T follicular helper cell (primary cell): ENCODE results near the gene STARD13.

Source experiments
- DNase-seq: peaks from one replicate; pipeline ENCODE4 v3.0.0-alpha.2; 2020; ENCODE audit warnings: low read depth

The STARD13 gene

GRCh38 chr13:33083054-33083453 is 202.5 kb downstream of the STARD13 start:
- DNase-seq, result no peak

GRCh38 chr13:33081666-33082065 is 203.9 kb downstream of the STARD13 start:
- DNase-seq, result no peak

DNA sequence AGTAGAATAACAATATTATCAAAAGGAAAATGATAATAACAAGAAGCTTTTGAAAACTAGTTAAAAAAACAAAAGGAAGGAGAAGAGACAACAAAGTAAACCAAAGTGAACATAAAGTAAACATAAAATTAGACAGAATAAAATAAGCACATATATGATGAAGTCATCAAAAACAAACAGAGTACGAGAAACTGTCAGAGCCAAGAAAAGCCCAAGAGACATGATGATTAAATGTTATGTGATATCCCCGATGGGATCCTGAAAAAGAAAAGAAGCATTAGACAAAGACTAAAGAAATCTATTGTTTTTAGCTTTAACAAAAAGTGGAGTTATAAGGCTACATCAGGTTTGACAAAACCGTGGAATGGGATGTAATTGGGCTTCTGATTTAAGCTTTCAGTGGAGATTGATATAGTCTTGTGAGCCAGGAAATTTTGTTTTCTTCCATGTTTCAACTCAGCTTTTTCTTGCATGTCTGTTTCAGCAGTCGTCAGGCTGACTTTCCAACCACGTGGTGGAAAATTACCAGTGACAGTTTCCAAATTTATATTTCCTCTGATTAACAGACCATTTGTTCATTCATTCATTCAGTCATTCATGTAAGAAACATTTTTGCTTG is 204.5 kb downstream of the STARD13 start:
- DNase-seq, result no peak

GRCh38 chr13:33079960-33080359 is 205.6 kb downstream of the STARD13 start:
- DNase-seq, result no peak

GRCh38 chr13:33078263-33078662 is 207.3 kb downstream of the STARD13 start:
- no peak for DNase-seq

DNA sequence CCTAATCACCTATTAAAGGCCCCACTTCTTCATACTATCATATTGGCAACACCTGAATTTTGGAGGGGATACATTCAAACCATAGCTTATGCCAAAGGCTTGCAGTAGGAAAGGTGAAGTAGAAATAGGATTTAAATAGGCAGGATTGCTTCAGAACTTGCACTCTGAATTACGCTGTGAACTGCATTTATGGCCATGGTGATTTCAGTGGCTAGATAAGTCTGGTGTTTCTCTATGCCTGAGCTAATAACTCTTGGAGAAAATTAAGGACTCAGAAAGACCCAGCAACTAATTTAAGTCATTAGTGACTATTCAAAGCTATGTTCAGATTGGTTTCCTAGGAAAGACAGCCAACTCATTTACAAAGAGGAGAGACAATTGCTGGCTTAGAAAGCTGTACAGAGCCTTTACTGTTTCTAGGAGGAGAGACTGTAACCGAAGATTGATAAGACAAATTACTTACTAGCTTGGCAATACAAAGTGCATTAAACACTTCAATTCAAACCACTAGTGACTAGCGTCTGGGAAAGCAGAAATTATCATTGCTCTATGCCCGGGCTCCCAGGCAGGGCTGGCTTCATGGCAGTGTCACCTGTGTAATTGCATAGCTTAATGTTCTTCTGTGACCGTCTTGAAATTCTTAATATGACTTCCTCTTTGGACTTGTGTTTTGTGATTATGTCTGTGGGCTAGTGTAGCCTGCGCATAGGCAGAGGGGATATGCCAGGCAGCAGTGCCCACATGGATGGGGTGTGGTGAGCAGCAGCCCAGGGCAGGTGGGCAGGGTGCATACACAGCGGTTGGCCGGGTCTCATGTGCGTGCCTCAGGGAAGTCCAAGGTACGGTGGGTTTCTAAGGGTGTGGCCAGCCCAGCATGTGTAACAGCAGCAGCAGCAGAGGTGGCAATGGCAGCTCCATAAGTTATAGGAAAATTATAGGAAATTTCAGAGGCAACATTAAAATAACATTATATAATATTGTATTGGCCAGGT is 209.3 kb downstream of the STARD13 start:
- no peak for DNase-seq

DNA sequence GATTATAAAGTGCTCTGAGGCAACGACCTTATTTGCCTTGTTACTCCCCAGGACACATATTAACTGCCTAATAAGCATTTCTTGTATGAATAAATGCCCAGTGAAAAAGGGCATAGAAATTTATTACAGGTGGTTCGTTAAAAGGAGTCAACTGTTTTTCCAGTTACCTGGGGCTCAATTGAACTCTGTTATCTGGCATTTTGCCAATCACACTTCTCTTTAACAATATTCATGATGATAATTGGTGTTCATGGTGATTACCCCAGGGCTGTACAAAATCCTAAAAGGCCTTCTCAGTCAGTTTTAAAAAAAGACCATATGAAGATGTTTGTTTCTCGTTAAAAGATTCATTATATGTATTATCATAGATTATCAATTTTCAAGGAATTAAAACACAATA is 212.2 kb downstream of the STARD13 start:
- DNase-seq, result no peak

DNA sequence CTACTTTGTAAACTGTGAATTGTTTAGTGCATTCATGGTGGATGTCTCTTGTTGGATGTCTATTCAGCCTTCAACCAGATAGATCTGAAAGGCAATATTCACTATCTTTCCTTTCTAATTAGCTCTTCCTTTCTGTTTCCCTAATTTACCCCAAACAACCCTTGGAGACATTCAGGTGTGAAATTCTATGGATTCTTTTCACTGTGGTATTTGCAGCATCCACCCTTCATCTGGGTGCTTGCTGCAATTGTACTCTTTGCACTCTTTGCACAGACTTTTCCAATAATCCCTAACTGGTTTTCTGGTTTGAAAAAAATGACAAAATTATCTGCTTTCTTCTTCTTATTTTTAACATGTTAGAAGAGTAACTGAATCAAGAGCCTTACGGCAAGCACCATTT is 212.8 kb downstream of the STARD13 start:
- DNase-seq, result no peak

DNA sequence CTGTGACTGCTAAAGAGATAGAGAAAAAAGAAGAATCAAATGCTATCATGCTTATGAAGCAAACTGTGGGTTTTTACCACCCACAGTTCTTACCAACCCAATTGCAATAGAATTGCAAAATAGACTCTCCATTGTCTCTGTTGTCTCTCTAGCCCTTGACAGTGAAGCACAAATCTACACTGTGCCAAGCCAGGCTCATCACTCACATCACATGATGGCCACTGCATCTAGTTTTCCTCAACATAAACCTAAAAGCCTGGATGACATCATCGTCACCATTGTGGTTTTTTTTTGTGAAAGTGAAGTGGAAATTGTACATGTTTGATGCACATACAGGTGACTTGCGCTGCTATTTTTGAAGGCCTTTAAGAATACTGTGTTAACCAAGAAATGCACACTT is 213.3 kb downstream of the STARD13 start:
- DNase-seq, result no peak

- DNase-seq, result no peak
Observed at GRCh38 chr13:33070713-33071112, 214.8 kb downstream of the STARD13 start.

DNA sequence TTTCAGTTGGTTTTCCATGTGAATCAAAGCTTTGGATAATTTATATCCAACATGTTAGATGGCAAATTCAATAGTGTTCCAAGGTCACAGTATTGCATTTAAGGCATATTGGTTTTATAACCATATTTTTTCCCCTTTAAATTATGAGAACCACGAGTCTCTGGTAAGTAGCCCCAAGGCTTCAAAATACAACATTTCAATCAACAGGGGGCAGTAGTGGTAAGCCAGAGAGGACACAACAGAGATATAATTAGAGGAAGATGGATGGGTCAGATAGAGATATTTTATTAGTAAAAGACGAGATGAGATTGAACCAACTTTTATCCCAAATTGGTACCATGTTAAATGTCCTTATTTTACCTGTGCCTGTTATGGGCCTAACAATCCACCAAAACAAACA is 216.2 kb downstream of the STARD13 start:
- no peak for DNase-seq

GRCh38 chr13:33066329-33066728 is 219.2 kb downstream of the STARD13 start:
- DNase-seq, result no peak

DNA sequence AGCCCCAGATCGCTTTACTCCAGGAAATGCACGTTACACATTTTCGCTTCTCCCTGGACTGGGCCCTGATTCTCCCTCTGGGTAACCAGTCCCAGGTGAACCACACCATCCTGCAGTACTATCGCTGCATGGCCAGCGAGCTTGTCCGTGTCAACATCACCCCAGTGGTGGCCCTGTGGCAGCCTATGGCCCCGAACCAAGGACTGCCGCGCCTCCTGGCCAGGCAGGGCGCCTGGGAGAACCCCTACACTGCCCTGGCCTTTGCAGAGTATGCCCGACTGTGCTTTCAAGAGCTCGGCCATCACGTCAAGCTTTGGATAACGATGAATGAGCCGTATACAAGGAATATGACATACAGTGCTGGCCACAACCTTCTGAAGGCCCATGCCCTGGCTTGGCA is 224.7 kb downstream of the STARD13 start:
- DNase-seq, result no peak

DNA sequence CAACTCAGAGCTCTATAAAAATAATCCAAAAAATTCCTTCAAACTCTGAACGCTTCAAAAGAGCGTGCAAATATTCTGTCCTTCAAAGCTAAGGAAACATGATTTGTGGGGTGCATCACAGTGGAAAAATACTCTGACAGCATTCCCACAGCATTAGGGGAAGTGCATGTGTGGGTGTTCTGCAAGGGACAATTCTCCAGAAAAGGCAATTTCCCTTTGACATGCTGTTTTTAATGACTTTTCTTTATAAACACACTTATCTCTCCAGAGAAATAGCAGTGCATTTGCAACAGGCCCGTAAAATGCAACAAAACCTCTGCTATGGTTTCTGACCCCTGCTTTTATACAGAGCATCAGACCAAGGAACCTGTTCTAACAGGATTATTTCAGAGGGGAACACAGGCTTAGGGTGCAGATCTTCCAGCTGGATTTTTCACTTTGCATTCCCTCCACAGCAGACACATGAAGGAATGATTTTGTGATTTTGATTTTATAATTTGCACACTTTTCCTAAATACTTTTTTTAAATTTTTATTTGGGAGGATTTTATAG is 226.7 kb downstream of the STARD13 start:
- DNase-seq, result no peak

DNA sequence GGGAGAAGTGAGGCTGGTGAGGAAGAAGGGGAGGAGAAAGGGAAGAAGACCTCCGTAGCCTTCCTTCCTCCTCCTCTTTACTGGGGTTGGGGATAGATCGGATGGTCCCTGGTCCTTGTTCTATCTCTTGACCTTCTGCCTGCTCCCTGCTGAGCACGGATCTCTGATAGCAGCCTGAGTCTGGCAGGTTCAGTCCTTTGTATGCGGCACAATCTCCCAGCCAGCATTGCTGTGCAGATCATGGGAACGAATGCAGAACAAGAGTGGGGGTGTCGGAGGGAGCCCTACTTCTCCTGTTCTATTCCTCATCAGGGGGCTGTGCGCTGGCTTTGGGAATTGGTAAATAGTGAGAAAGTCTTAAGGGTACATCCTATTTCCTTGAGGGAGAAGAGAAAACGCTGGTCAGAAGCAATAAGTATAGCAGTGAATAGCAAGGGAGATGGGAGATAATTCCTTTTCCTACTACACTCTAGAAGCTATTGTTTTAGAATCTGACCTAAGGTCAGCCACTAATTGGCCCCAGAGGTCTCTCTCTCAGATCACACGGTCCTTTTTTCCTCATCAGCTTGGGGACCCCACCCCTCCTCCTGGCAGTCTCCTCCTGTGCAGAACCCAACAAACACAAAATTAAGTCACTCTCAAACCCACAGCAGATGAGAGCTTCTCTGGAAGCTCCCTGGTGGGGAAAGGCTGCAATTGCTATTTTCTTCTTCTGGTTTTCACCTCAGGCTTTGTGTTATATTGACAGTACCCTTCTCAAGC is 228.4 kb downstream of the STARD13 start:
- DNase-seq, result no peak

- DNase-seq, result no peak
Observed at GRCh38 chr13:33053397-33054066, 232.0 kb downstream of the STARD13 start.
